ENCODE results near the gene BTLA.

Gene BTLA

DNA sequence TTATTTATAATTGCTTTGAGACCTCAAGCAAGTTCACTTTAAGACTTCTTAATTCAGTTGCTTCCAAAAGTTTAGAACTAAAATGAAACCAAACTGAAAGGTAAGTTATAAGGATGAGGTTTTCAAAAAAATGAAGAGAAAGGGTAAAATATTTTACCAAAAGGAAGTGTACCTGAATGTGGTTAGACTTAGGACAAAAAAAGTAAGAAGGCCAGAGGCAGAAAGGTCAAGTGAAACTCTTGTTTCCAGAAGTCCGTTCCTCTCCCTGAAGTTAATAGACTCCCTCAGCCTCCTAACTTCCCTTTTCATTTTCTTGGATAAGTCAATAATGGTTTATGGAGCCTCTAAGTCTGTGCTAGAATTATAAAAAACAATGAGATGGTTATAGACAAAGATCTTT, 16.6 kb downstream of the BTLA start:
- no peaks in the 10 kb centered on the region for H3K9me2 ChIP-seq (replicated peaks; ENCODE audit: low read depth, low read length)
- no peak overlapping the region for H3K9ac ChIP-seq (ENCODE audit: low read depth, low read length, poor library complexity, severe bottlenecking)
- H4K20me1 ChIP-seq (ENCODE audit: insufficient read depth, low read length, poor library complexity, severe bottlenecking) = no peaks in the 10 kb centered on the region
- H3K4me3 ChIP-seq (ENCODE audit: low read length, poor library complexity, severe bottlenecking) = no peak overlapping the region
- H3K36me3 ChIP-seq (ENCODE audit: insufficient read depth, low read length) = no peaks in the 10 kb centered on the region
- no peaks in the 10 kb centered on the region for H3K9me3 ChIP-seq (ENCODE audit: insufficient read depth, low read depth, low read length)
- no peaks in the 10 kb centered on the region for H3K79me2 ChIP-seq (ENCODE audit: insufficient read depth, low read length)
- no peaks in the 10 kb centered on the region for H3K4me1 ChIP-seq (ENCODE audit: insufficient read depth, low read length, poor library complexity, severe bottlenecking)
- H3K27me3 ChIP-seq (ENCODE audit: insufficient read depth, low read length, poor library complexity, severe bottlenecking) = no peaks in the 10 kb centered on the region
- TF ChIP-seq, protein P1, sequence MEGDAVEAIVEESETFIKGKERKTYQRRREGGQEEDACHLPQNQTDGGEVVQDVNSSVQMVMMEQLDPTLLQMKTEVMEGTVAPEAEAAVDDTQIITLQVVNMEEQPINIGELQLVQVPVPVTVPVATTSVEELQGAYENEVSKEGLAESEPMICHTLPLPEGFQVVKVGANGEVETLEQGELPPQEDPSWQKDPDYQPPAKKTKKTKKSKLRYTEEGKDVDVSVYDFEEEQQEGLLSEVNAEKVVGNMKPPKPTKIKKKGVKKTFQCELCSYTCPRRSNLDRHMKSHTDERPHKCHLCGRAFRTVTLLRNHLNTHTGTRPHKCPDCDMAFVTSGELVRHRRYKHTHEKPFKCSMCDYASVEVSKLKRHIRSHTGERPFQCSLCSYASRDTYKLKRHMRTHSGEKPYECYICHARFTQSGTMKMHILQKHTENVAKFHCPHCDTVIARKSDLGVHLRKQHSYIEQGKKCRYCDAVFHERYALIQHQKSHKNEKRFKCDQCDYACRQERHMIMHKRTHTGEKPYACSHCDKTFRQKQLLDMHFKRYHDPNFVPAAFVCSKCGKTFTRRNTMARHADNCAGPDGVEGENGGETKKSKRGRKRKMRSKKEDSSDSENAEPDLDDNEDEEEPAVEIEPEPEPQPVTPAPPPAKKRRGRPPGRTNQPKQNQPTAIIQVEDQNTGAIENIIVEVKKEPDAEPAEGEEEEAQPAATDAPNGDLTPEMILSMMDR (conservative IDR thresholded peaks at IDR 0.05; ENCODE audit: low read length) = no peak
- no peak for TF ChIP-seq EZH2phosphoT487 (IDR thresholded peaks at IDR 0.05; ENCODE audit: borderline replicate concordance)
- H2AFZ ChIP-seq (ENCODE audit: low read length) = no peak overlapping the region
- peak overlapping the region; percentile 3 for H3K4me2 ChIP-seq (ENCODE audit: low read depth, low read length, poor library complexity, severe bottlenecking)
- no peaks in the 10 kb centered on the region for H3F3A ChIP-seq (ENCODE audit: low read depth)

DNA sequence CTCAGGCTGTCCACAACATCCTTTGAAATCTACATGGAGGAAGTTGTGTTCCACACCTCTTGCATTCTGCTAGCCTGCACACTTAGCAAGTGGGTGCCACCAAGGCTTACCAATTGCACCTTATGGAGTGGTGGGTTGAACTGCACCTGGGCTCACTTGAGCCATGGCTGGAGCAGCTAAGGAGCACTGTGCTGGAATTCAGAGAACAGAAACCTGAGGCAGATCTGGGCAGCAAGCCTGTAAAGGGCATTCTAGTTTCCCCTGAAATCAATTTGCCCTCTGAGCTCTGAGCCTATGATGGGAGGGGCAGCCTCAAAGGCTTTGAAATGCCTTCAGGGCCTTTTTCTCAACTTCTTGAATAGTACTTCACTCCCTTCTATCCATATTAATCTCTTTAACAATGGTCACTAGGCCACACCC, 18.0 kb downstream of the BTLA start:
- Histone ChIP-seq H3K27me3 (ENCODE audit: insufficient read depth, low read length, poor library complexity, severe bottlenecking) (no peaks in the 10 kb centered on the region), H3K9me2 (replicated peaks; ENCODE audit: low read depth, low read length) (no peaks in the 10 kb centered on the region), H3K4me1 (ENCODE audit: insufficient read depth, low read length, poor library complexity, severe bottlenecking) (no peaks in the 10 kb centered on the region), H3F3A (ENCODE audit: low read depth) (no peaks in the 10 kb centered on the region), H3K36me3 (ENCODE audit: insufficient read depth, low read length) (no peaks in the 10 kb centered on the region), H3K4me3 (ENCODE audit: low read length, poor library complexity, severe bottlenecking) (no peak overlapping the region), H3K9me3 (ENCODE audit: insufficient read depth, low read depth, low read length) (no peaks in the 10 kb centered on the region), H2AFZ (ENCODE audit: low read length) (no peak overlapping the region), H3K79me2 (ENCODE audit: insufficient read depth, low read length) (no peaks in the 10 kb centered on the region), H3K9ac (ENCODE audit: low read depth, low read length, poor library complexity, severe bottlenecking) (no peak overlapping the region), H4K20me1 (ENCODE audit: insufficient read depth, low read length, poor library complexity, severe bottlenecking) (no peaks in the 10 kb centered on the region), H3K4me2 (ENCODE audit: low read depth, low read length, poor library complexity, severe bottlenecking) (no peak overlapping the region)
- TF ChIP-seq, protein P1 (conservative IDR thresholded peaks at IDR 0.05; ENCODE audit: low read length) = no peak
- TF ChIP-seq EZH2phosphoT487 (IDR thresholded peaks at IDR 0.05; ENCODE audit: borderline replicate concordance) = no peak

DNA sequence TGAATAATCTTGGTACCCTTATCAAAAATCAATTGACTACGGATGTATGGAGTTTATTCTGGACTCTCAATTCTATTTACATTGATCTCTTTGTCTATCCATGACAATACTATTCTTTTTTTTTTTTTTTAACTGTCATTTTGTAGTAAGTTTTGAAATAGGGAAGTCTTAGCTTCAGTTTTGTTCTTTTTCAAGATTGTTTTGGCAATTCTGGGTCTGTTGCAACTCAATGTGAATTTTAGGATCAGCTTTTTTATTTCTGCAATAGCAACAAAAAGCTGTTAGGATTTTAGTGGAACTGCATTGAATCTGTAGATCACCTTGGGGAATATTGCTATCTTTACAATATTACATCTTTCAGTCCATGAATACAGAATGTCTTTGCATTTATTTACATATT, 21.4 kb downstream of the BTLA start:
- no peak overlapping the region for H2AFZ ChIP-seq (ENCODE audit: low read length)
- TF ChIP-seq, protein P1 (conservative IDR thresholded peaks at IDR 0.05; ENCODE audit: low read length) = no peak
- no peak for TF ChIP-seq EZH2phosphoT487 (IDR thresholded peaks at IDR 0.05; ENCODE audit: borderline replicate concordance)
- no peaks in the 10 kb centered on the region for H4K20me1 ChIP-seq (ENCODE audit: insufficient read depth, low read length, poor library complexity, severe bottlenecking)
- H3F3A ChIP-seq (ENCODE audit: low read depth) = no peaks in the 10 kb centered on the region; the same call in 1 of the 2 replicates
- no peaks in the 10 kb centered on the region for H3K79me2 ChIP-seq (ENCODE audit: insufficient read depth, low read length)
- H3K27me3 ChIP-seq (ENCODE audit: insufficient read depth, low read length, poor library complexity, severe bottlenecking) = no peaks in the 10 kb centered on the region
- H3K9me2 ChIP-seq (replicated peaks; ENCODE audit: low read depth, low read length) = no peaks in the 10 kb centered on the region
- H3K4me2 ChIP-seq (ENCODE audit: low read depth, low read length, poor library complexity, severe bottlenecking) = no peak overlapping the region
- H3K4me3 ChIP-seq (ENCODE audit: low read length, poor library complexity, severe bottlenecking) = no peak overlapping the region
- no peak overlapping the region for H3K9ac ChIP-seq (ENCODE audit: low read depth, low read length, poor library complexity, severe bottlenecking)
- H3K36me3 ChIP-seq (ENCODE audit: insufficient read depth, low read length) = no peaks in the 10 kb centered on the region
- H3K9me3 ChIP-seq (ENCODE audit: insufficient read depth, low read depth, low read length) = no peaks in the 10 kb centered on the region
- peaks cover 3% of the 10 kb centered on the region for H3K4me1 ChIP-seq (ENCODE audit: insufficient read depth, low read length, poor library complexity, severe bottlenecking)

Data from Loucy (cell line).